HCT116 (cell line): ENCODE data around the gene SLC16A12. TPM values are rescaled to one million over a fixed set of nuclear protein-coding genes. Genes with fewer than 3 reads are reported as not detected.

Experiments
- ATAC-seq: fragments of 200-7000 bp; cut with Tn5 transposase; 2 replicates; pipeline ENCODE4 v1.9.1; 2020; ENCODE audit warnings: mild to moderate bottlenecking, moderate library complexity
- BruUV-seq: library from RNA; stranded (reverse); fragments of 400-500 nt; replicated peaks from 2 replicates; lab custom pipeline; 2021; lab: Mats Ljungman, UMichigan
- CTCF ChIA-PET: fragments of 300-600 bp; sonication (Branson Sonifier 250); formaldehyde crosslinking; loops from one replicate; lab custom pipeline; 2021; ENCODE audit warnings: antibody characterized with exemption; lab: Charles Lee
- POLR2A ChIA-PET: fragments of 300-600, 350-600 bp; sonication (Branson Sonifier 250); formaldehyde crosslinking; loops from one replicate; lab custom pipeline; 2021; ENCODE audit warnings: antibody characterized with exemption; lab: Charles Lee
- RAD21 ChIA-PET, 2 experiments: fragments of 300-600 bp; sonication (Branson Sonifier 250); formaldehyde crosslinking; loops; one replicate each; lab custom pipeline; 2023; ENCODE audit warnings: low total read pairs in 2 of 2; ENCODE audit not compliant: uncharacterized antibody in 2 of 2, unreplicated experiment in 2 of 2, low non-redundant PET in 1 of 2; lab: Charles Lee
- DNase-seq: peaks from one replicate; pipeline ENCODE4 v3.0.0-alpha.2; 2010; ENCODE audit warnings: low read depth, low spot score
- H2AFZ ChIP-seq: fragments of 200-600 bp; shearing (Covaris generic), sonication (generic); 2 replicates; pipeline ENCODE4 v1.6.1; 2017; ENCODE audit warnings: low read depth, mixed run types, mixed read lengths, antibody characterized with exemption, low read length; ENCODE audit not compliant: poor library complexity, severe bottlenecking
- H3K27ac ChIP-seq: 2 replicates; pipeline ENCODE4 v1.5.1; 2012; ENCODE audit warnings: low read depth, low read length
- H3K27me3 ChIP-seq: fragments of 200-600 bp; sonication (generic); 2 replicates; pipeline ENCODE4 v1.6.1; 2016; ENCODE audit warnings: mixed run types, low read length, mixed read lengths; ENCODE audit not compliant: insufficient read depth
- H3K36me3 ChIP-seq, 2 experiments: fragments of 200-500 bp in 1 of 2; fragments of 200-600 bp in 1 of 2; sonication (Bioruptor generic) in 1 of 2; sonication (generic) in 1 of 2; 2 replicates each; pipeline versions ENCODE4 v1.5.1 to v1.6.1; 2014 to 2016; ENCODE audit warnings: low read length in 2 of 2, inconsistent platforms in 1 of 2, mixed read lengths in 1 of 2, mixed run types in 1 of 2; ENCODE audit not compliant: insufficient read depth in 2 of 2, control insufficient read depth in 1 of 2
- H3K4me1 ChIP-seq, 2 experiments: fragments of 200-600 bp in 1 of 2; sonication (generic) in 1 of 2; 2 replicates each; pipeline versions ENCODE4 v1.5.1 to v1.6.1; 2012 to 2017; ENCODE audit warnings: low read length in 2 of 2, inconsistent platforms in 1 of 2, mild to moderate bottlenecking in 1 of 2, mixed read lengths in 1 of 2, mixed run types in 1 of 2, moderate library complexity in 1 of 2; ENCODE audit not compliant: insufficient read depth in 2 of 2, control insufficient read depth in 1 of 2
- H3K4me2 ChIP-seq: fragments of 200-600 bp; sonication (generic); 2 replicates; pipeline ENCODE4 v1.6.1; 2017; ENCODE audit warnings: mixed run types, low read length, mixed read lengths
- H3K4me3 ChIP-seq, 2 experiments: fragments of 200-600 bp in 1 of 2; sonication (generic) in 1 of 2; replicated peaks in 1 of 2; 2 replicates each; pipeline ENCODE4 v1.5.1; 2011 to 2016; ENCODE audit warnings: low read length in 2 of 2, control low read depth in 1 of 2, low read depth in 1 of 2, mild to moderate bottlenecking in 1 of 2, mixed read lengths in 1 of 2, mixed run types in 1 of 2
- H3K79me2 ChIP-seq: fragments of 200-600 bp; sonication (generic); 2 replicates; pipeline ENCODE4 v1.6.1; 2017; ENCODE audit warnings: mild to moderate bottlenecking, mixed run types, low read length, moderate library complexity, mixed read lengths; ENCODE audit not compliant: insufficient read depth
- H3K9ac ChIP-seq: fragments of 200-600 bp; sonication (generic); 2 replicates; pipeline ENCODE4 v1.6.1; 2016; ENCODE audit warnings: low read length, mixed read lengths
- H3K9me2 ChIP-seq: fragments of 200-600 bp; sonication (generic), shearing (Covaris generic); 2 replicates; pipeline ENCODE4 v1.6.1; 2017; ENCODE audit warnings: mixed run types, mild to moderate bottlenecking, moderate library complexity; ENCODE audit not compliant: insufficient read depth
- H3K9me3 ChIP-seq, 2 experiments: fragments of 200-500 bp in 1 of 2; fragments of 200-600 bp in 1 of 2; sonication (Bioruptor generic) in 1 of 2; sonication (generic) in 1 of 2; 2 replicates each; pipeline ENCODE4 v1.6.1; 2014 to 2017; ENCODE audit warnings: low read length in 2 of 2, mixed read lengths in 2 of 2, inconsistent platforms in 1 of 2, low read depth in 1 of 2, mild to moderate bottlenecking in 1 of 2, mixed run types in 1 of 2, moderate library complexity in 1 of 2; ENCODE audit not compliant: control insufficient read depth in 1 of 2, insufficient read depth in 1 of 2
- H4K20me1 ChIP-seq: fragments of 200-600 bp; sonication (generic), shearing (Covaris generic); 2 replicates; pipeline ENCODE4 v1.6.1; 2017; ENCODE audit warnings: mixed run types, mild to moderate bottlenecking, moderate library complexity; ENCODE audit not compliant: insufficient read depth
- CBX3 ChIP-seq: IDR thresholded peaks from 2 replicates; pipeline ENCODE4 v1.6.1; 2012; ENCODE audit warnings: low read depth
- CEBPB ChIP-seq: IDR thresholded peaks from 2 replicates; pipeline ENCODE4 v1.6.1; 2012; ENCODE audit warnings: low read depth
- EGR1 ChIP-seq: IDR thresholded peaks from 2 replicates; pipeline ENCODE4 v1.6.1; 2012; ENCODE audit warnings: low read depth
- EZH2 ChIP-seq: fragments of 200-600 bp; sonication (generic); IDR thresholded peaks from 2 replicates; pipeline ENCODE4 v1.6.1; 2017; ENCODE audit warnings: antibody characterized with exemption, mixed run types
- EZH2phosphoT487 ChIP-seq: fragments of 200-600 bp; IDR thresholded peaks from 2 replicates; pipeline ENCODE4 v1.6.1; 2018; ENCODE audit warnings: antibody characterized with exemption, borderline replicate concordance
- FOSL1 ChIP-seq: IDR thresholded peaks from 2 replicates; pipeline ENCODE4 v1.6.1; 2012; ENCODE audit warnings: low read depth
- POLR2A ChIP-seq: IDR thresholded peaks from 2 replicates; pipeline ENCODE4 v1.7.0; 2011; ENCODE audit warnings: borderline replicate concordance; ENCODE audit not compliant: insufficient read depth, insufficient read length; ENCODE audit errors: extremely low read depth
- RAD21 ChIP-seq: IDR thresholded peaks from 2 replicates; pipeline ENCODE4 v1.6.1; 2012; ENCODE audit warnings: low read depth, mild to moderate bottlenecking
- SIN3A ChIP-seq: IDR thresholded peaks from 2 replicates; pipeline ENCODE4 v1.6.1; 2012; ENCODE audit warnings: low read depth
- SP1 ChIP-seq: IDR thresholded peaks from 2 replicates; pipeline ENCODE4 v1.6.1; 2012; ENCODE audit warnings: low read depth
- SRF ChIP-seq: IDR thresholded peaks from 2 replicates; pipeline ENCODE4 v1.6.1; 2012; ENCODE audit warnings: low read depth
- TCF7L2 ChIP-seq: IDR thresholded peaks from 2 replicates; pipeline ENCODE4 v1.7.0; 2011; ENCODE audit warnings: borderline replicate concordance, inconsistent platforms; ENCODE audit not compliant: insufficient read depth, insufficient read length; ENCODE audit errors: extremely low read depth
- ZFX ChIP-seq: fragments of 450-650 bp; IDR thresholded peaks from 2 replicates; pipeline ENCODE4 v1.6.1; 2017
- ZNF274 ChIP-seq: fragments of 200-500 bp; sonication (Bioruptor generic); IDR thresholded peaks from 2 replicates; pipeline ENCODE4 v1.6.1; 2014; ENCODE audit warnings: mild to moderate bottlenecking, low read depth, low read length, inconsistent platforms
- intact Hi-C: fragments of 100-400 bp; cut with micrococcal nuclease; formaldehyde crosslinking; loops from 2 replicates; pipeline ENCODE4 v1.10.0; 2022
- total RNA-seq: library from RNA; stranded (reverse); gene quantifications from one replicate; pipeline ENCODE4 v1.2.1, GENCODE V29; 2021; ENCODE audit not compliant: unreplicated experiment
- TF ChIP-seq, protein P1 (sequence below): IDR thresholded peaks from 2 replicates; pipeline ENCODE4 v1.6.1; 2012
- TF ChIP-seq, protein P2 (sequence below), 3 experiments: fragments of 200-600 bp in 1 of 3; sonication (generic) in 1 of 3; IDR thresholded peaks in 2 of 3; conservative IDR thresholded peaks in 1 of 3; 2 replicates each; pipeline ENCODE4 v1.5.1; 2012 to 2017; ENCODE audit warnings: low read depth in 2 of 3, low read length in 2 of 3, antibody characterized with exemption in 1 of 3, borderline replicate concordance in 1 of 3, control low read depth in 1 of 3, mild to moderate bottlenecking in 1 of 3, mixed read lengths in 1 of 3, mixed run types in 1 of 3, moderate library complexity in 1 of 3; ENCODE audit not compliant: insufficient read depth in 1 of 3
- TF ChIP-seq, protein P3 (sequence below): IDR thresholded peaks from 2 replicates; pipeline ENCODE4 v1.6.1; 2012
- TF ChIP-seq, protein P4 (sequence below): IDR thresholded peaks from 2 replicates; pipeline ENCODE4 v1.6.1; 2011; ENCODE audit warnings: mild to moderate bottlenecking, low read length, moderate library complexity; ENCODE audit not compliant: insufficient replicate concordance; ENCODE audit errors: extremely low read depth
- TF ChIP-seq, protein P5 (sequence below): IDR thresholded peaks from 2 replicates; pipeline ENCODE4 v1.6.1; 2012; ENCODE audit warnings: low read depth

Gene SLC16A12
- total RNA-seq, 1 experiment from 2014 or later: not detected

DNA sequence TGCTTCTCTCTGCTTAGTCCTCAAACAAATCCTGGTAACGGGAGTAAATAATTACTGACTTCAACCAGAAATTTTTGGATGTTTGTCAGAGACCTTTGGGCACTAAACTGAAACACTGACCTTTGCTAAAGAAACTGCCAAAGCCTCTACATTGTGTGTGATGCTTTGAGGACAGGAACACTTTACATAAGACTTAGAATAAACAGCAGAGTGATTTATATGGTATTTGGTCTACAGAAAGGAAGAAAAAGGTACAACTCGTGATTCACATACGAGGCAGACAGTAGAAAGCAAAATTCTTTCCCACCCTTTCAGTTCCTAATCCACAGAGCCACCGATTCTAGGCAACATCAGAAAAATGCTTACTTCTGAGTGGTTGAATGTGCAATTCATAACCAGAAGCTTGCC lies 59.8 kb downstream of the SLC16A12 start:
- Histone ChIP-seq H3K4me1 (no peaks in the 10 kb centered on the region; a peak in 1 of 4 replicates), H3K4me3 (no peak overlapping the region), H2AFZ (no peak overlapping the region), H3K9me3 (no peaks in the 10 kb centered on the region), H3K27me3 (no peaks in the 10 kb centered on the region), H3K27ac (no peak overlapping the region), H3K9me2 (no peaks in the 10 kb centered on the region), H3K9ac (no peak overlapping the region), H4K20me1 (no peaks in the 10 kb centered on the region), H3K4me2 (no peak overlapping the region), H3K79me2 (no peaks in the 10 kb centered on the region), H3K36me3 (no peaks in the 10 kb centered on the region)
- ChIA-PET CTCF (no interaction called here), POLR2A (no interaction called here), RAD21 (no interaction called here)
- intact Hi-C loops: no loop called here
- TF ChIP-seq SRF (no peak), FOSL1 (no peak), ZFX (no peak), POLR2A (no peak), EGR1 (no peak), EZH2phosphoT487 (no peak), RAD21 (no peak), ZNF274 (no peak), CBX3 (no peak), SIN3A (no peak), SP1 (no peak), CEBPB (no peak), TCF7L2 (no peak), EZH2 (no peak)
- TF ChIP-seq, protein P1, sequence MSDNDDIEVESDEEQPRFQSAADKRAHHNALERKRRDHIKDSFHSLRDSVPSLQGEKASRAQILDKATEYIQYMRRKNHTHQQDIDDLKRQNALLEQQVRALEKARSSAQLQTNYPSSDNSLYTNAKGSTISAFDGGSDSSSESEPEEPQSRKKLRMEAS: no peak
- TF ChIP-seq, protein P2, sequence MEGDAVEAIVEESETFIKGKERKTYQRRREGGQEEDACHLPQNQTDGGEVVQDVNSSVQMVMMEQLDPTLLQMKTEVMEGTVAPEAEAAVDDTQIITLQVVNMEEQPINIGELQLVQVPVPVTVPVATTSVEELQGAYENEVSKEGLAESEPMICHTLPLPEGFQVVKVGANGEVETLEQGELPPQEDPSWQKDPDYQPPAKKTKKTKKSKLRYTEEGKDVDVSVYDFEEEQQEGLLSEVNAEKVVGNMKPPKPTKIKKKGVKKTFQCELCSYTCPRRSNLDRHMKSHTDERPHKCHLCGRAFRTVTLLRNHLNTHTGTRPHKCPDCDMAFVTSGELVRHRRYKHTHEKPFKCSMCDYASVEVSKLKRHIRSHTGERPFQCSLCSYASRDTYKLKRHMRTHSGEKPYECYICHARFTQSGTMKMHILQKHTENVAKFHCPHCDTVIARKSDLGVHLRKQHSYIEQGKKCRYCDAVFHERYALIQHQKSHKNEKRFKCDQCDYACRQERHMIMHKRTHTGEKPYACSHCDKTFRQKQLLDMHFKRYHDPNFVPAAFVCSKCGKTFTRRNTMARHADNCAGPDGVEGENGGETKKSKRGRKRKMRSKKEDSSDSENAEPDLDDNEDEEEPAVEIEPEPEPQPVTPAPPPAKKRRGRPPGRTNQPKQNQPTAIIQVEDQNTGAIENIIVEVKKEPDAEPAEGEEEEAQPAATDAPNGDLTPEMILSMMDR (IDR thresholded peaks at IDR 0.05 in 2 of 3, conservative IDR thresholded peaks at IDR 0.05 in 1 of 3; ENCODE audit: borderline replicate concordance in 1 of 3, insufficient read depth in 1 of 3, low read depth in 2 of 3, low read length in 2 of 3): no peak
- TF ChIP-seq, protein P3, sequence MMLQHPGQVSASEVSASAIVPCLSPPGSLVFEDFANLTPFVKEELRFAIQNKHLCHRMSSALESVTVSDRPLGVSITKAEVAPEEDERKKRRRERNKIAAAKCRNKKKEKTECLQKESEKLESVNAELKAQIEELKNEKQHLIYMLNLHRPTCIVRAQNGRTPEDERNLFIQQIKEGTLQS: no peak
- TF ChIP-seq, protein P4, sequence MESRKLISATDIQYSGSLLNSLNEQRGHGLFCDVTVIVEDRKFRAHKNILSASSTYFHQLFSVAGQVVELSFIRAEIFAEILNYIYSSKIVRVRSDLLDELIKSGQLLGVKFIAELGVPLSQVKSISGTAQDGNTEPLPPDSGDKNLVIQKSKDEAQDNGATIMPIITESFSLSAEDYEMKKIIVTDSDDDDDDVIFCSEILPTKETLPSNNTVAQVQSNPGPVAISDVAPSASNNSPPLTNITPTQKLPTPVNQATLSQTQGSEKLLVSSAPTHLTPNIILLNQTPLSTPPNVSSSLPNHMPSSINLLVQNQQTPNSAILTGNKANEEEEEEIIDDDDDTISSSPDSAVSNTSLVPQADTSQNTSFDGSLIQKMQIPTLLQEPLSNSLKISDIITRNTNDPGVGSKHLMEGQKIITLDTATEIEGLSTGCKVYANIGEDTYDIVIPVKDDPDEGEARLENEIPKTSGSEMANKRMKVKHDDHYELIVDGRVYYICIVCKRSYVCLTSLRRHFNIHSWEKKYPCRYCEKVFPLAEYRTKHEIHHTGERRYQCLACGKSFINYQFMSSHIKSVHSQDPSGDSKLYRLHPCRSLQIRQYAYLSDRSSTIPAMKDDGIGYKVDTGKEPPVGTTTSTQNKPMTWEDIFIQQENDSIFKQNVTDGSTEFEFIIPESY: no peak
- TF ChIP-seq, protein P5, sequence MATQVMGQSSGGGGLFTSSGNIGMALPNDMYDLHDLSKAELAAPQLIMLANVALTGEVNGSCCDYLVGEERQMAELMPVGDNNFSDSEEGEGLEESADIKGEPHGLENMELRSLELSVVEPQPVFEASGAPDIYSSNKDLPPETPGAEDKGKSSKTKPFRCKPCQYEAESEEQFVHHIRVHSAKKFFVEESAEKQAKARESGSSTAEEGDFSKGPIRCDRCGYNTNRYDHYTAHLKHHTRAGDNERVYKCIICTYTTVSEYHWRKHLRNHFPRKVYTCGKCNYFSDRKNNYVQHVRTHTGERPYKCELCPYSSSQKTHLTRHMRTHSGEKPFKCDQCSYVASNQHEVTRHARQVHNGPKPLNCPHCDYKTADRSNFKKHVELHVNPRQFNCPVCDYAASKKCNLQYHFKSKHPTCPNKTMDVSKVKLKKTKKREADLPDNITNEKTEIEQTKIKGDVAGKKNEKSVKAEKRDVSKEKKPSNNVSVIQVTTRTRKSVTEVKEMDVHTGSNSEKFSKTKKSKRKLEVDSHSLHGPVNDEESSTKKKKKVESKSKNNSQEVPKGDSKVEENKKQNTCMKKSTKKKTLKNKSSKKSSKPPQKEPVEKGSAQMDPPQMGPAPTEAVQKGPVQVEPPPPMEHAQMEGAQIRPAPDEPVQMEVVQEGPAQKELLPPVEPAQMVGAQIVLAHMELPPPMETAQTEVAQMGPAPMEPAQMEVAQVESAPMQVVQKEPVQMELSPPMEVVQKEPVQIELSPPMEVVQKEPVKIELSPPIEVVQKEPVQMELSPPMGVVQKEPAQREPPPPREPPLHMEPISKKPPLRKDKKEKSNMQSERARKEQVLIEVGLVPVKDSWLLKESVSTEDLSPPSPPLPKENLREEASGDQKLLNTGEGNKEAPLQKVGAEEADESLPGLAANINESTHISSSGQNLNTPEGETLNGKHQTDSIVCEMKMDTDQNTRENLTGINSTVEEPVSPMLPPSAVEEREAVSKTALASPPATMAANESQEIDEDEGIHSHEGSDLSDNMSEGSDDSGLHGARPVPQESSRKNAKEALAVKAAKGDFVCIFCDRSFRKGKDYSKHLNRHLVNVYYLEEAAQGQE: no peak
- no TSS peak for BruUV-seq
- DNase-seq: no peak
- ATAC-seq: no peak
